Loucy (cell line): ENCODE results near the gene SUMO2.

Experiments used
- H2AFZ ChIP-seq: fragments of 200-600 bp; sonication (generic); 2 replicates; pipeline ENCODE4 v1.6.0; 2016; ENCODE audit warnings: antibody characterized with exemption, mild to moderate bottlenecking, low read length, moderate library complexity
- H3F3A ChIP-seq: fragments of 200-600 bp; 2 replicates; pipeline ENCODE4 v1.6.0; 2016; ENCODE audit warnings: antibody characterized with exemption, low read depth, mild to moderate bottlenecking
- H3K27me3 ChIP-seq: fragments of 200-600 bp; sonication (generic); 2 replicates; pipeline ENCODE4 v1.6.1; 2014; ENCODE audit warnings: low read length, mild to moderate bottlenecking; ENCODE audit not compliant: insufficient read depth, poor library complexity, severe bottlenecking
- H3K36me3 ChIP-seq: fragments of 200-600 bp; sonication (generic); 2 replicates; pipeline ENCODE4 v1.6.1; 2016; ENCODE audit warnings: low read length; ENCODE audit not compliant: insufficient read depth
- H3K4me1 ChIP-seq: fragments of 200-600 bp; sonication (generic); 2 replicates; pipeline ENCODE4 v1.5.1; 2014; ENCODE audit warnings: low read length, mild to moderate bottlenecking; ENCODE audit not compliant: insufficient read depth, poor library complexity, severe bottlenecking
- H3K4me2 ChIP-seq: fragments of 200-600 bp; sonication (generic); 2 replicates; pipeline ENCODE4 v1.6.0; 2014; ENCODE audit warnings: antibody characterized with exemption, low read length, low read depth, mild to moderate bottlenecking; ENCODE audit not compliant: poor library complexity, severe bottlenecking
- H3K4me3 ChIP-seq: fragments of 200-600 bp; sonication (generic); 2 replicates; pipeline ENCODE4 v1.5.1; 2014; ENCODE audit warnings: low read length, mild to moderate bottlenecking, mixed read lengths; ENCODE audit not compliant: poor library complexity, severe bottlenecking
- H3K79me2 ChIP-seq: fragments of 200-600 bp; sonication (generic); 2 replicates; pipeline ENCODE4 v1.6.1; 2014; ENCODE audit warnings: low read length; ENCODE audit not compliant: insufficient read depth
- H3K9ac ChIP-seq: fragments of 200-600 bp; sonication (generic); 2 replicates; pipeline ENCODE4 v1.6.0; 2014; ENCODE audit warnings: mild to moderate bottlenecking, low read depth, low read length, moderate library complexity; ENCODE audit not compliant: poor library complexity, severe bottlenecking
- H3K9me2 ChIP-seq: fragments of 200-600 bp; sonication (generic); replicated peaks from 2 replicates; pipeline ENCODE4 v1.6.1; 2016; ENCODE audit warnings: low read depth, low read length, mixed read lengths
- H3K9me3 ChIP-seq: fragments of 200-600 bp; sonication (generic); 2 replicates; pipeline ENCODE4 v1.6.1; 2014; ENCODE audit warnings: mild to moderate bottlenecking, antibody characterized with exemption, low read length, low read depth; ENCODE audit not compliant: insufficient read depth
- H4K20me1 ChIP-seq: fragments of 200-600 bp; sonication (generic); 2 replicates; pipeline ENCODE4 v1.6.0; 2014; ENCODE audit warnings: antibody characterized with exemption, low read length, mild to moderate bottlenecking; ENCODE audit not compliant: insufficient read depth, poor library complexity, severe bottlenecking
- EZH2phosphoT487 ChIP-seq: fragments of 200-600 bp; IDR thresholded peaks from 2 replicates; pipeline ENCODE4 v1.6.1; 2018; ENCODE audit warnings: antibody characterized with exemption, mild to moderate bottlenecking, moderate library complexity, borderline replicate concordance
- TF ChIP-seq, protein P1 (sequence below): fragments of 200-600 bp; sonication (generic); conservative IDR thresholded peaks from 2 replicates; pipeline ENCODE4 v1.5.1; 2014; ENCODE audit warnings: mild to moderate bottlenecking, antibody characterized with exemption, low read length

Gene SUMO2

DNA sequence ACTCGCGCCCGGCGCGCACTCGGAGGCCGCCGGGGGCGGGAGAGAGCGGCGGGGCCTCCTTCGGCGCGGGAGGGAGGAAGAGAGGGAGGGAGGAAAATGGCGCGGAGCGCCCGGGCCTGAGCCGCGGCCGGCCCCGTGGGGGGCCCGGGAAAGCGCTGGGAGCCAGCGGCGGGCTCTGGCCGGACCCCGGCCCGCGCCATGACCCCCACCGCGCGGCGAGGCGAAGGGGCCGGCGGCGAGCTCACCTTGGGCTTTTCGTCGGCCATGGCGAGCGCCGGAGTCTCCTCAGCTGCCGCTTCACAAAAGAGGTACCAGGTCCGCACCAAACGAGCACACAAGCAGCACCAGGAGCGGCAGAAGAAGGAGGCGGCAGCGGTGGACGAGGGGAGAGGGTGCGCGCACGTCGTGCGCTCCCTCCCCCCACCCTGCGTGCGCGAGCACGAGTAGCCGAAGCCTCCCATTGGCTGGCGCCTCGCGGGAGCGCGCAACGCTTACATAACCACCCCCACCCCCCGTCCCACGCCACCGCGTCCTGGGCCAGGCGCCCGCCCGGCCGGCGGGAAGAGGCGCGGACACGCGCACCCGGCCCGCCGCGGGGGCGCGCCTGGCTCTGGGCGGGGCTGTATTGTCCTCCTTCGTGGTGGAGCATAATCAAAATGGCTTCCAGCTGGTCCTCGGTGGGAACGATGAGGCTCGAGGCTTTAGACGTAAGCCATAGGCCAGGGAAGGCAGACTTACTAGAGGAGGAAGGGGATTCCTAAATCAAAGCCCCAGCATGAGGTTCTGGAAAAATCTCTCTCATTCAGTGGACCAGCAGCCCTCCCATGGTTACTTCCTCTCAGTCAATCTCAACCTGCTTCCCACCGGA lies at the start of gene SUMO2:
Gene SUMO2 (minus strand): TSS at position 391 of the 868 bp plus-strand sequence. CDS start 125 bp downstream, at position 266.
- Histone ChIP-seq H3F3A (no peaks in the 10 kb centered on the region), H3K9me3 (no peaks in the 10 kb centered on the region), H3K36me3 (peaks cover 7% of the 10 kb centered on the region; the same call in 1 of the 2 replicates), H3K79me2 (peaks cover 58% of the 10 kb centered on the region), H2AFZ (peak within 1 kb of the TSS; percentile 77), H3K4me3 (peak within 1 kb of the TSS; percentile 88), H3K4me2 (peak within 1 kb of the TSS; percentile 84), H3K9ac (peak within 1 kb of the TSS; percentile 98), H3K4me1 (peaks cover 28% of the 10 kb centered on the region), H3K27me3 (peaks cover 7% of the 10 kb centered on the region), H4K20me1 (peaks cover 46% of the 10 kb centered on the region), H3K9me2 (no peaks in the 10 kb centered on the region)
- no peak for TF ChIP-seq EZH2phosphoT487
- TF ChIP-seq, protein P1, sequence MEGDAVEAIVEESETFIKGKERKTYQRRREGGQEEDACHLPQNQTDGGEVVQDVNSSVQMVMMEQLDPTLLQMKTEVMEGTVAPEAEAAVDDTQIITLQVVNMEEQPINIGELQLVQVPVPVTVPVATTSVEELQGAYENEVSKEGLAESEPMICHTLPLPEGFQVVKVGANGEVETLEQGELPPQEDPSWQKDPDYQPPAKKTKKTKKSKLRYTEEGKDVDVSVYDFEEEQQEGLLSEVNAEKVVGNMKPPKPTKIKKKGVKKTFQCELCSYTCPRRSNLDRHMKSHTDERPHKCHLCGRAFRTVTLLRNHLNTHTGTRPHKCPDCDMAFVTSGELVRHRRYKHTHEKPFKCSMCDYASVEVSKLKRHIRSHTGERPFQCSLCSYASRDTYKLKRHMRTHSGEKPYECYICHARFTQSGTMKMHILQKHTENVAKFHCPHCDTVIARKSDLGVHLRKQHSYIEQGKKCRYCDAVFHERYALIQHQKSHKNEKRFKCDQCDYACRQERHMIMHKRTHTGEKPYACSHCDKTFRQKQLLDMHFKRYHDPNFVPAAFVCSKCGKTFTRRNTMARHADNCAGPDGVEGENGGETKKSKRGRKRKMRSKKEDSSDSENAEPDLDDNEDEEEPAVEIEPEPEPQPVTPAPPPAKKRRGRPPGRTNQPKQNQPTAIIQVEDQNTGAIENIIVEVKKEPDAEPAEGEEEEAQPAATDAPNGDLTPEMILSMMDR, result no peak

DNA sequence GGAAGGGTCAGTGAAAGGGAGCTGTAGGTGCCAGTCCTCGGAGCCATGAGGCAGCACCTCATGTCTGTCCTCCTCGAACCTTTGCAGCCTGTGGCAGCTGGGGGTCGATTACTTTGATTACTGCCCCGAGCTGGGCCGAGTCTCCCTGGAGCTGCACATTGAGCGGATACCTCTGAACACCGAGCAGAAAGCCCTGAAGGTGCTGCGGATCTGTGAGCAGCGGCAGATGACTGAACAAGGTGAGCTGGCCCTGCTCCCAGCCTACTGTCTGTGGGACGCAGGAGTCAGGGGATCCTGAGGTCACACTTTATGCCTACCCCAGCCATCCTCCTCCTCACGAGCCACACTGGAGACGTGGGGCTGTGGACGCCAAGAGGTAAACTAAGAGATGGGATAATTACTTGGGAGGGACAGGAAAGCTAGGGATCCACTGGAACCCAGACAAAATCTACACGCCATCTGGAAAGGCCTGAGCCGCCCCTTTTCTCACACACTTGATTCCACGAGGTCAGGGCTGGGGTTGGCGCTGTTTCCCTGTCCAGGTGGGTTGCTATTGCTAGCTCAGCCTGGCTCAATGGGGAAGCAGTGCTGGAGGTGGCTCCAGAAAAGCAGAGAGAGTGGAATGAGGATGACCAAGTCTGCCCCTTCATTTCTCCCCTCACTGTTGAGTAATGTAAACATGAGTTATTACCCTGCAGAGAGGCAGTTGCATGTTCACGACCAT lies 49.1 kb upstream of the SUMO2 start:
- Histone ChIP-seq H3K9me2 (no peaks in the 10 kb centered on the region), H3K27me3 (no peaks in the 10 kb centered on the region), H3K9me3 (no peaks in the 10 kb centered on the region), H2AFZ (no peak overlapping the region), H3K4me2 (no peak overlapping the region), H3K79me2 (no peaks in the 10 kb centered on the region), H3F3A (no peaks in the 10 kb centered on the region), H3K9ac (no peak overlapping the region), H3K4me1 (no peaks in the 10 kb centered on the region), H3K36me3 (peaks cover 75% of the 10 kb centered on the region; the same call in 1 of the 2 replicates), H4K20me1 (no peaks in the 10 kb centered on the region), H3K4me3 (no peak overlapping the region)
- no peak for TF ChIP-seq EZH2phosphoT487
- TF ChIP-seq, protein P1, result no peak

DNA sequence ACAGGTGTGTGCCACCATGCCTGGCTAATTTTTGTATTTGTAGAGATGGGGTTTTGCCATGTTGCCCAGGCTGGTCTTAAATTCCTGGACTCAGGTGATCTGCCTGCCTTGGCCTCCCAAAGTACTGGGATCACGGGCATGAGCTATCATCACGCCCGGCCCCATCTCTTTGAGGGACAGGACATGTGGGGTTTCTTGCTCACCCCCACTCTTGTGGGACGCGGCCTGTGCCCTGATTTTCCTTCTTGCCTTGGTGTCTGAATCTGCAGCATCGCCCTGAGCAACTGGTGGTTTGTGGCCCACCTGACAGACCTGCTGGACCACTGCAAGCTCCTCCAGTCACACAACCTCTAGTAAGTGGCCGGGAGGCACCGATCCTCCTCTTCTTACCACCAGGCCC lies 48.3 kb upstream of the SUMO2 start:
- Histone ChIP-seq H3F3A (no peaks in the 10 kb centered on the region), H3K4me3 (no peak overlapping the region), H4K20me1 (no peaks in the 10 kb centered on the region), H3K9me3 (no peaks in the 10 kb centered on the region), H2AFZ (no peak overlapping the region), H3K9me2 (no peaks in the 10 kb centered on the region), H3K79me2 (no peaks in the 10 kb centered on the region), H3K9ac (no peak overlapping the region), H3K36me3 (peaks cover 75% of the 10 kb centered on the region; the same call in 1 of the 2 replicates), H3K4me2 (no peak overlapping the region), H3K4me1 (no peaks in the 10 kb centered on the region), H3K27me3 (no peaks in the 10 kb centered on the region)
- no peak for TF ChIP-seq EZH2phosphoT487
- TF ChIP-seq, protein P1, result no peak
